ENCODE results near the gene TNFRSF4.

Gene TNFRSF4

GRCh38 chr1:1182491-1183220 lies 31.3 kb downstream of the TNFRSF4 start:
- DNase-seq (ENCODE audit: low spot score): no peak

DNA sequence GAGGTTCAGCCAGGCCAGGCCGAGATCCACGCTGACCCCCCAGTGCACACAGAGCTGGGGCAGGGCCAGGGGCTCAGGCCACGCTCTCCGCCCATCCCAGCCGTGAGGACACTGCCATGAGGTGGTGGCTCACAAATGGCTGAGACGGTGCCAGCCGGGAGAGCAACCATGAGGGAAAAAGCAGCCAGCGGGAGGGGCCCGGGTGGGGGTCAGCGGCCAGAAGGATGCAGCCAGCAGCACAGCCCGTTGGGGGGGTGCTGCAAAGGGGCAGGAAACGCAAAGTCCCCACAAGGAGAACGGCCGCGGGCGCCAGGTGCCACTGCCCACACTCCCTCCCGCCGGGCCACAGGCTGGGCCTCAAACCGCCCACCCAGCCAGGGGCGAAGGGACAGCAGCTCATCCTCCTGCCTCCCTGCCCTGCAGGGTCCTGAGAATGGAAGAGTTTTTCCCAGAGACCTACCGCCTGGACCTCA lies 32.0 kb downstream of the TNFRSF4 start:
- DNase-seq (ENCODE audit: low spot score): no peak

GRCh38 chr1:1181129-1181937 lies 32.6 kb downstream of the TNFRSF4 start:
- no peak for DNase-seq (ENCODE audit: low spot score)

GRCh38 chr1:1179983-1180861 lies 33.7 kb downstream of the TNFRSF4 start:
- no peak for DNase-seq (ENCODE audit: low spot score)

DNA sequence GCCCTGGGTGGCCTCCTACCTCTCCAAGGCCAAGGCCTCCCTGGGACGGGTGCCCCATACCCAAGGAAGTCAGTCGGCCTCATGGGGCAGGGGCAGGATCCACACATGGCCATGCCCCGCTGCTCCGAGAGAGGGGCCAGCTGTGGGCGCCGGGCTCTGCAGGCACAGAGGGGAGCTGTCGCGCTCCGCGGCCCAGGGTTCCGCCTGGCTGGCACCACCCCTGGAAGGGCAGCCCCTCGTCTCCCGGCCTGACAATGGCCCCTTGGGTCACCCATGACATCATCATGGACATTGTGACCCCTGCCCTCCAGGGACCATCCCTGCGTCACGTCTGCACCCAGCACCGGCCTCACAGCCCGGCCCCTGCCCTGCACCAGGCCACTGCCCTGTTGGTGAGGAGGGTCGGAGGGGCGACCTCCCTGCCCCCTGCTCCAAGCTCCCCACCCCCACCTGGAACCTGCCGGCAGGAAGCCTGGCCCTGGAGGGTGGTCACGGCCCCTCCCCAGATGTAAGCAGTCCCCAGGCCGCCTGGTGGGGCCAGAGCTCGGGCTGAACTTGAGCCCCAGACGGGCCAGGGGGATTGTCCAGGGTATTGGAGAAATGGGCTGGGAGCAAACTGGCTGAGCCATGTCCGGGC lies 34.5 kb downstream of the TNFRSF4 start:
- peak; percentile 31 for DNase-seq (ENCODE audit: low spot score)

GRCh38 chr1:1178794-1179331 lies 35.1 kb downstream of the TNFRSF4 start:
- DNase-seq (ENCODE audit: low spot score): no peak

DNA sequence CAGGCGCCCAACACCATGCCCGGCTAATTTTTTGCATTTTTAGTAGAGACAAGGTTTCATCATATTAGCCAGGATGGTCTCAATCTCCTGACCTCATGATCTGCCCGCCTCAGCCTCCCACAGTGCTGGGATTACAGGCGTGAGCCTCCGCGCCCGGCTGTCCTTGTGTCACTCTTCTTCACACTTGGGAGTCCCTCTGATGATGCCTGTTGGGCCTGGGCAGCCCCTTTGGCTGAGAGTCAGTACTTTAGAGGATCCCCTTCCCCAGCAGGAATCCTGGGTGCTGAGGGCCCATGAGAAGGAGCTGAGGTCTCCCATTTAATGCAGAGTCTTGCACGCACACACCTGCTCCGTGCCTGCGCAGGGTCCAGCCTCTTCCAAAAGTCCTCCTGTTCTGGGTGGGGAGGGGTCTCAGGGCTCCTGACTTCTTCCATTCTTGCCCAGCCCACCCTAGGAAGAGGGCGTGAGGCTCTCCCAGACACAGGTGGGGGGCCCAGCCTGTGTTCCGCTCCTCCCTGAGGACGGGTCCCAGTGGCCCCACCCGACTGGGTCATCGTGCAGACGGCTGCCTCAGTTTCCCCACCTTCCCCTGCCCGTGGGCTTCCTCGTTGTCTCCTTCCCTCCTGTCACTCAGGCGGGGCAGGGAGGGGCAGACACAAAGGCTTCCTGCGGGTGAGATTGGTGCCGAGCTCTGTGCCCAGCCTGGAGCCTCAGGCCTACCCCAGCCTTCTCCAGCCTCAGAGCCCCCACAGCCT lies 36.3 kb downstream of the TNFRSF4 start:
- DNase-seq (ENCODE audit: low spot score): no peak

GRCh38 chr1:1176931-1177330 lies 37.0 kb downstream of the TNFRSF4 start:
- no peak for DNase-seq (ENCODE audit: low spot score)

GRCh38 chr1:1176063-1176761 lies 37.7 kb downstream of the TNFRSF4 start:
- peak; percentile 39 for DNase-seq (ENCODE audit: low spot score)

DNA sequence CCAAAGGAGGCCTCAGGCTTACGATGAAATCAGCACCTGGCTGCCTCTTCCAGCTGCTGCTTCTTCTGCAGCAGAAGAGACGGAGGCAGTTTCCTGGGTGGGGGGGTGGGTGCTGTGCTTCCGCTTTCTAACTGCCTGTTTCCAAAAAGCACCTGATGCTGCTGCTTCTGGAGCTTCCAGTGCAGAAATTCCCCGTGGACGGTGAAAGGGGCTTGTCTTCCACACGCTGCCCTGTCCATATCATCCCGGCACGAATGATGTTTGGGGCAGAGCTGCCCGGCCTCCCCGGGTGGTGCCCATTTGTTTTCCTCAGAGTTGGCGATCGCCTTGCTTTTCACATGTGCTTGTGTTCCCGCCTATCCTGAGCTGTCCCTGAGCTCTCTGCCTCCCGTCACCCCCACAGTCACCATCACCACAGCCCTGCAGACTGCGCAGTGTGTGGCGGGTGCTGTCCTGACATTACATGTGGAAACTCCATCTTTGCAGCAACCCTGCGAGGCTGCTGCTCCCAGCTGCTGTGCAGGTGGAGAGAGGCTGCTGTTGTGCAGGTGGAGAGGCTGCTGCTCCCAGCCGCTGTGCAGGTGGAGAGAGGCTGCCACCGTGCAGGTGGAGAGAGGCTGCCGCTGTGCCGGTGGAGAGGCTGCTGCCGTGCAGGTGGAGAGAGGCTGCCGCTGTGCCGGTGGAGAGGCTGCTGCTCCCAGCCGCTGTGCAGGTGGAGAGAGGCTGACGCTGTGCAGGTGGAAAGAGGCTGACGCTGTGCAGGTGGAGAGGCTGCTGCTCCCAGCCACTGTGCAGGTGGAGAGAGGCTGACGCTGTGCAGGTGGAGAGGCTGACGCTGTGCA lies 38.5 kb downstream of the TNFRSF4 start:
- DNase-seq (ENCODE audit: low spot score): peak; percentile 58

DNA sequence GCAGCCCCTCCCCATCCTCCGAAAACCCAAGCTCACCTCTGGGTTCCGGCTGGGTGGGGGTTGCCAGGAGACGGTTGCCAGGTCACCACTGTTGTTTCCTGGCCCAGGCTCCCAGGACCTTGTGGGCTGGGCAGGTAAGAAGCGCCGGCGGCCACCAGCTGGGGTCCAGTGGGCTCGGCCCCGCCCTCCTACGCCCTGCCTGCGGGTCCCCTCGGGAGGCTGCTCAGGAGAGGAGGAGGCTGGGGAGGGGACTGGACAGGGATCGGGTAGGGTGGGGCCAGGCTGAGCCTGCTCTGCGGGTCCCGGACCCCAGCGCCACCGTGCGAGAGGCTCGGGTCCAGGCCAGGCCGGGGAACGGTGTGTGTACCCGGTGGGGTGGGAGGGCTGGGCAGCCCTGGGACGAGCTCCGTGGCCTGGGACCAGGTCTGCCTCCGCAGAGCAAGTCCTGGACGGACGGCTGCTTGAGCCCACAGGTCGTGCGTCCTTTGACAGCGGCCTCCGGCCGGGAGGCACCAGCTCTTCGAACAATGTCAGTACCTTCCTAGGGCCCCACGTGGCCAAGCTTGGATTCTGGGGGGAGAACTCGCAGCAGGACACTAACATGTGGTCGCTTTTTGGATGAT lies 40.0 kb downstream of the TNFRSF4 start, which contains the start of gene TTLL10:
TSS of gene TTLL10 (plus strand) at position 88 of the 623 bp plus-strand sequence. CDS start 5,336 bp downstream, outside the sequence.
- DNase-seq (ENCODE audit: low spot score): no peak

- no peak for DNase-seq (ENCODE audit: low spot score)
Measured at GRCh38 chr1:1173061-1173792, 40.7 kb downstream of the TNFRSF4 start.

- DNase-seq (ENCODE audit: low spot score): peak; percentile 65
Measured at GRCh38 chr1:1171546-1172340, 42.2 kb downstream of the TNFRSF4 start.

DNA sequence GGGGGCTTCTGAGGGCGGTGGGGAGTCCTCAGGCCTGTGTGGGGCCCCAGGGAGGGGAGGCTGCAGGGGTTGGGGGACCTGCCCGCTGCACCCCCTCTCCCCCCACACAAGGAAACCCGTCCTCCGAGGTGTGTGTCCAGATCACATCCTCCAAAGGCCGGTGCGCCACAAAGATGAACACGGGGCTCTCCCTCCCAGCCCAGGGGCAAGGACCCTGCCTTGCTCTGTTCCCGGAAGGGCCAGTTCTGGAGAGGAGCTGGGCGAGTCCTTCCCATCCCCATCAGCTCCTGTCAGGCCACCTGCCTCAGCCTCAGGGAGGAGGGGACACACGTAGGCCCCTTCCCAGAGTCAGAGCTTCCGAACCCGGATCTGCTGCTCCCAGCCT lies 42.8 kb downstream of the TNFRSF4 start:
- DNase-seq (ENCODE audit: low spot score): no peak

DNA sequence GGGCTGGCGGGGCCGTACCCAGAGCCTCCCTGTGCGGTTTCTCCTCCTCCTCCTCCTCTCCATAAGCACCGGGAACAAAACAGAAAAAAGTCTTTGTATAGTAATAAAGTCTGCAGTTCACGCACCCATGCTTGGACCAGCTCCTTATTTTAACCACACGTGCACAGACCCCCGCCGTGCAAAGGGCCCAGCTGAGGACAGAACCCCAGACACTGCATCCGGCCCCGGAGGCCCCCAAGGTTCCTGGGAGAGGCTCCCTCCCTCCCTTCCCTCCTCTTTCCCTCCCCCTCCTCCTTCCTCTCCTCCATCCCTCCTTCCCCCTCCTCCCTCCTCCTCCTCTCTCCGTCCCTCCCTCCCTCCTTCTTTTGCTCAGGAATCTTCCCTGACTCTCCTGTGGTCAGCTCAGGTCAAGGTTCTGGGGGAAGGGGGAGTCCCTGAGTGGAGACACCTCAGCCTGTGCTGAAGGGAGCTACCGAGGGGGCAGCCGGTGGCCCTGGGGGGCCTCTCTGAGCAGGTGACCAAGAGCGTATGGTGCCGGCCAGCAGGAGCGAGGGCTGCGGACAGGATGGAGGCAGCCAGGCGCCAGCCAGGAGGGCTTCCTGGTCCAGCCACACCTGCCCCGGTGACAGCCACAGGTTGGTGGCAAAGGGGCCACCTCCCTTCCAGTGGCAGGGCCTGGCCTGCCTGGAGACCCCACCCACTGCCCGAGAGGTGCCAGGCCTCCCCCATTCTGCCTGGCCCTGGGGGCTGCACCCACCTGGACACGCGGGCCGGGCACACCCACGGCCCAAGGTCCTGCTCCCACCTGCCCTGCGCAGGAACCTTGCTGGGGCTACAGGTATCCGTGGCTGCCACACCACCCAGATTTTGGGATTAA lies 43.5 kb downstream of the TNFRSF4 start:
- DNase-seq (ENCODE audit: low spot score): no peak
